Thyroid gland (tissue), 4 donors: ENCODE data around the gene KIF2C. TPM values are rescaled to one million over a fixed set of nuclear protein-coding genes. Genes with fewer than 3 reads are reported as not detected.
"Not testable (repeated sequence)": the region's sequence is repeated elsewhere in the genome, so short reads cannot be mapped to it uniquely, and the experiment has no call there.

ENCODE experiments used
- DNase-seq, 2 donors: peaks; one replicate each; pipeline ENCODE4 v3.0.0-alpha.2; 2019
- H3K27ac ChIP-seq, 3 donors: fragments of 200-600 bp; sonication (generic); 1 replicate in 2 of 3; 2 replicates in 1 of 3; pipeline ENCODE4 v1.5.1; 2016 to 2019; ENCODE audit warnings: mild to moderate bottlenecking in 1 of 3, moderate library complexity in 1 of 3
- H3K27me3 ChIP-seq: fragments of 200-600 bp; sonication (generic); one replicate; pipeline ENCODE4 v1.5.1; 2019
- H3K36me3 ChIP-seq, 2 donors: fragments of 200-600 bp; sonication (generic); one replicate each; pipeline ENCODE4 v1.5.1; 2016 to 2019
- H3K4me1 ChIP-seq, 2 donors: fragments of 200-600 bp; sonication (generic); one replicate each; pipeline ENCODE4 v1.5.1; 2017 to 2019
- H3K4me3 ChIP-seq, 3 donors: fragments of 200-600 bp; sonication (generic); replicated peaks in 1 of 3; 1 replicate in 2 of 3; 2 replicates in 1 of 3; pipeline ENCODE4 v1.5.1; 2016; ENCODE audit warnings: mild to moderate bottlenecking in 1 of 3
- H3K9me3 ChIP-seq: fragments of 200-600 bp; sonication (generic); one replicate; pipeline ENCODE4 v1.5.1; 2017
- CTCF ChIP-seq, 6 experiments: fragments of 200-600 bp in 3 of 6; fragments of 450-650 bp in 3 of 6; sonication (generic) in 3 of 6; IDR thresholded peaks; one replicate each; pipeline ENCODE4 v1.5.1; 2016 to 2019; ENCODE audit warnings: antibody characterized with exemption in 6 of 6, mild to moderate bottlenecking in 2 of 6, inconsistent platforms in 1 of 6, moderate library complexity in 1 of 6
- POLR2A ChIP-seq, 2 donors: fragments of 450-650 bp; IDR thresholded peaks; one replicate each; pipeline ENCODE4 v1.6.1; 2017; ENCODE audit warnings: antibody characterized with exemption in 2 of 2, mild to moderate bottlenecking in 2 of 2, moderate library complexity in 1 of 2
- WGBS, 2 donors: methylation state at CpG; one replicate each; pipeline ENCODE4 v1.1.5; 2017; 5-methylcytosine and 5-hydroxymethylcytosine counted together
- intact Hi-C: fragments of 100-400 bp; cut with DNase I; formaldehyde crosslinking; loops from one replicate; pipeline ENCODE4 v1.15.1; 2023
- small RNA-seq: library from RNA; depleted of rRNA; stranded (forward); fragments of <200 nt; gene quantifications from one replicate; pipeline ENCODE3, GENCODE V24; 2016
- total RNA-seq, 4 donors: library from RNA; depleted of rRNA; stranded (reverse); fragments of >200 nt; gene quantifications; one replicate each; pipeline ENCODE4 v1.2.3, GENCODE V29; 2016

Gene KIF2C
- total RNA-seq, 4 donors from 2014 or later = 0.63 to 1.2 (median 1.0) TPM

DNA sequence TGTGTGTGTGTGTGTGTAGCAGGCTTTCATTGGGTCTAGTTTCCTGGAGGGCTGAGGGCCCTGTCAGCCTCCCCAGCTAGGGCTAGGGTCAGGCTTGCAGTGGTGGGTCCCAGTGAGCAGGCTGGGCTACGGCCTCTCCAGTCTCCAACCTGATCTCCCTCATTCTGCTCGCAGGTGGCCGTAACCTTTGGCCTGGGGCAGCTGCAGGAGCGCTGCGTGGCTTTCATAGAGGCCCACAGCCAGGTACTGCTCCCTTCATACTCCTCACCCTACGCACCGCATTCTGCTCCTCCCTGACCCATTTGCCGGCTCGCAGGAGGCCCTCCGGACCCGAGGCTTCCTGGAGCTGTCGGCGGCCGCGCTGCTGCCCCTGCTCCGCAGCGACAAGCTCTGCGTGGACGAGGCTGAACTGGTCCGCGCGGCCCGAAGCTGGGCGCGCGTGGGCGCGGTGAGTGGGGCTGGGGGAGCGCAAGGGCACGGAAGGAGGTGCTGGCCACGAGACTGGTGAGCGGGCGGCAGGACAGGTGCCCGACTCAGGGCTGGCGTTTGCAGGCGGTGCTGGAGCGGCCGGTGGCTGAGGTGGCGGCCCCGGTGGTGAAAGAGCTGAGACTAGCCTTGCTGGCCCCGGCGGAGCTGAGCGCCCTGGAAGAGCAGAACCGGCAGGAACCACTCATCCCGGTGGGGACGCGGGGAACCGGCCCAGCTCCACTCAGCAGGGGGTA lies 73.3 kb downstream of the KIF2C start:
- peak overlapping the region in 1 of 3 donors; percentile 23 for H3K4me3 ChIP-seq
- TF ChIP-seq POLR2A (IDR thresholded peaks at IDR 0.05) = no peak
- peak overlapping the region in 2 of 3 donors; percentile 68 to 80 for H3K27ac ChIP-seq
- H3K4me1 ChIP-seq = peaks cover 31 to 53% of the 10 kb centered on the region in 2 donors
- no peaks in the 10 kb centered on the region for H3K27me3 ChIP-seq
- H3K36me3 ChIP-seq = no peaks in the 10 kb centered on the region
- WGBS, 2 donors = 68 to 73% methylated on average over 24 to 43 of the region's 48 CpGs
- H3K9me3 ChIP-seq = no peaks in the 10 kb centered on the region
- intact Hi-C loops = no loop called here
- DNase-seq = peak; percentile 40 to 43

DNA sequence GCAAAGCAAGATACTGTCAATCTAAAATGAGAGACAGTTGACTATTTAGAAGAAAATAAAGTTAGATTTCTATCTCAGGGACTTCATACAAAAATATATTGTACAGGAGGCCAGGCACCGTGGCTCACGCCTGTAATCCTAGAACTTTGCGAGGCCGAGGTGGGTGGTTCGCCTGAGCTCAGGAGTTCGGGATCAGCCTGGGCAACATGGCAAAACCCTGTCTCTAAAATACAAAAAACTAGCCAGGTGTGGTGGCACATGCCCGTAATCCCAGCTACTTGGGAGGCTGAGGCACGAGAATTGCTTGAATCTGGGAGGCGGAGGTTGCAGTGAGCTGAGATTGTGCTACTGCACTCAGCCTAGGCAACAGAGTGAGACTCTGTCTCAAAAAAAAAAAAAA lies 76.3 kb downstream of the KIF2C start:
- H3K27ac ChIP-seq, H3K27me3 ChIP-seq, H3K9me3 ChIP-seq, intact Hi-C loops, H3K4me3 ChIP-seq, H3K36me3 ChIP-seq, DNase-seq: not testable (repeated sequence)
- H3K4me1 ChIP-seq = peaks cover 7 to 43% of the 10 kb centered on the region in 2 donors
- 89 to 97% methylated on average over 9 of the region's 9 CpGs for WGBS, 2 donors

DNA sequence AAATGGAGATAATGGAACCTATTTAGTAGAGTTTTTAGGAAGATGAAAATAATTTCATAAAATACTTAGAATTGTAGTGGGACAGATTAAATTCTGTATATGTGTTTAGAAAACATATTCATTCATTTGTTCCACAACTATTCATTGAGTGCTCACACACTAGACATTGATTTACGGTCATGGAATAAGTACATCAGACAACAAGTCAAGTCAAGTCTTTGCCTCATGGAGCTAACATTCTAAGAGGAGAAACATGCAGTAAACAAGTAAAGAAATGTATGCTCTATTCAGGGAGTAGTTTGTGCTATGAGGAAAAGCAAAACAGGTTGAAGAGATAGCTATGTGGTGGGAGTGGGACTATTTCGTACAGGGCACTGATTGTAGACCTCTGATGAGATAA lies 77.7 kb downstream of the KIF2C start:
- intact Hi-C loops = no loop called here
- no peak for DNase-seq
- TF ChIP-seq POLR2A (IDR thresholded peaks at IDR 0.05) (no peak), CTCF (IDR thresholded peaks at IDR 0.05) (no peak)
- Histone ChIP-seq H3K4me3 (no peak overlapping the region), H3K36me3 (no peaks in the 10 kb centered on the region), H3K9me3 (no peaks in the 10 kb centered on the region), H3K4me1 (peaks cover 4 to 34% of the 10 kb centered on the region in 2 donors), H3K27me3 (no peaks in the 10 kb centered on the region), H3K27ac (no peak overlapping the region)
- 95 to 97% methylated on average over 2 of the region's 2 CpGs for WGBS, 2 donors

Small RNAs within 50 kb of the gene (small RNA-seq; reads per million reads assigned to genes)
- gene RNU5D-1 (3.7 reads per million, percentile 79 among the genes with 10 or more reads in this experiment), gene RNU5F-1 (not detected), gene SNORD38A (349 reads per million, percentile 98 among the genes with 10 or more reads in this experiment), gene SNORD38B (not detected), gene SNORD46 (2,563 reads per million, percentile 99 among the genes with 10 or more reads in this experiment), gene SNORD55 (not detected)

Other genes with a start within 250 kb of the KIF2C start
- gene TMEM53, start 65.4 kb upstream of the KIF2C start, total RNA-seq = 10 to 100 TPM in 1 of 4 donors, 1 to 10 TPM in 3; 3.9 to 10.4 (median 8.0) TPM
- gene ARMH1, start 65.1 kb upstream of the KIF2C start, total RNA-seq = 1 to 10 TPM in 2 of 4 donors, not detected in 2; 1.3 to 1.9 TPM
- not detected for gene RNU5D-1, start 8.7 kb upstream of the KIF2C start, total RNA-seq
- 1,000 to 10,000 TPM; 1,167 to 2,709 (median 1,595) TPM for gene RPS8, start 35.7 kb downstream of the KIF2C start, total RNA-seq
- gene BEST4, start 48.3 kb downstream of the KIF2C start, total RNA-seq = under 1 TPM in 2 of 4 donors, not detected in 2; 0.42 to 0.56 TPM
- 10 to 100 TPM in 3 of 4 donors, 1 to 10 TPM in 1; 7.4 to 18.4 (median 13.6) TPM for gene PLK3, start 60.5 kb downstream of the KIF2C start, total RNA-seq
- 1 to 10 TPM in 1 of 4 donors, under 1 TPM in 1, not detected in 2; 0.67 to 1.0 TPM for gene DYNLT4, start 67.5 kb downstream of the KIF2C start, total RNA-seq
- gene BTBD19, start 68.7 kb downstream of the KIF2C start, total RNA-seq = 10 to 100 TPM in 2 of 4 donors, 1 to 10 TPM in 2; 7.3 to 14.9 (median 9.2) TPM
- gene PTCH2, start 103.4 kb downstream of the KIF2C start, total RNA-seq = 1 to 10 TPM in 1 of 4 donors, under 1 TPM in 3; 0.15 to 1.0 (median 0.52) TPM
- 10 to 100 TPM; 16.9 to 21.3 (median 19.2) TPM for gene EIF2B3, start 246.8 kb downstream of the KIF2C start, total RNA-seq